Measurements from ENCODE around the gene MGMT. TPM values are rescaled to one million over a fixed set of nuclear protein-coding genes. Genes with fewer than 3 reads are reported as not detected.

MGMT gene
- total and polyA plus RNA-seq, 3 donors from 2014 or later, result 32.8 to 40.7 (median 37.9) TPM

- no peaks in the 10 kb centered on the region for H3K9me3 ChIP-seq
- 87 to 92% methylated on average over 8 of the region's 8 CpGs for WGBS, 2 donors
- intact Hi-C loops (cut with DNase I; ENCODE audit: low total_unique reads), result no loop called here
- no peak for TF ChIP-seq POLR2A (IDR thresholded peaks at IDR 0.05)
- no peak for TF ChIP-seq CTCF (IDR thresholded peaks at IDR 0.05)
- H3K4me3 ChIP-seq, result no peak overlapping the region
- H3K27me3 ChIP-seq, result no peaks in the 10 kb centered on the region
- no peak for DNase-seq
- H3K4me1 ChIP-seq, result no peaks in the 10 kb centered on the region
- no peak overlapping the region for H3K27ac ChIP-seq
- H3K36me3 ChIP-seq (ENCODE audit: low read depth, missing control alignments), result no peaks in the 10 kb centered on the region
These were observed 29.0 kb upstream of the MGMT start for GRCh38 chr10:129438024-129438423.

- no peaks in the 10 kb centered on the region for H3K9me3 ChIP-seq
- H3K4me1 ChIP-seq, result no peaks in the 10 kb centered on the region
- TF ChIP-seq CTCF (IDR thresholded peaks at IDR 0.05) (no peak), POLR2A (IDR thresholded peaks at IDR 0.05) (no peak)
- DNase-seq, result no peak
- 94 to 96% methylated on average over 6 to 7 of the region's 7 CpGs for WGBS, 2 donors
- intact Hi-C loops (cut with DNase I; ENCODE audit: low total_unique reads), result no loop called here
- no peaks in the 10 kb centered on the region for H3K27me3 ChIP-seq
- H3K4me3 ChIP-seq, result no peak overlapping the region
- H3K36me3 ChIP-seq (ENCODE audit: low read depth, missing control alignments), result no peaks in the 10 kb centered on the region
- no peak overlapping the region for H3K27ac ChIP-seq
These were observed 26.8 kb upstream of the MGMT start for GRCh38 chr10:129440247-129440646.

GRCh38 chr10:129440722-129441316 lies 26.2 kb upstream of the MGMT start:
- no peak for TF ChIP-seq POLR2A (IDR thresholded peaks at IDR 0.05)
- no peak for TF ChIP-seq CTCF (IDR thresholded peaks at IDR 0.05)
- no peak for DNase-seq

GRCh38 chr10:129441372-129442009 lies 25.6 kb upstream of the MGMT start:
- no peaks in the 10 kb centered on the region for H3K4me1 ChIP-seq
- no peak for TF ChIP-seq CTCF (IDR thresholded peaks at IDR 0.05)
- TF ChIP-seq POLR2A (IDR thresholded peaks at IDR 0.05), result no peak
- no peaks in the 10 kb centered on the region for H3K36me3 ChIP-seq (ENCODE audit: low read depth, missing control alignments)
- H3K4me3 ChIP-seq, result no peak overlapping the region
- no peak overlapping the region for H3K27ac ChIP-seq
- H3K27me3 ChIP-seq, result no peaks in the 10 kb centered on the region
- DNase-seq, result no peak
- WGBS, 2 donors, result 79 to 81% methylated on average over 8 to 9 of the region's 9 CpGs
- H3K9me3 ChIP-seq, result no peaks in the 10 kb centered on the region
- intact Hi-C loops (cut with DNase I; ENCODE audit: low total_unique reads), result no loop called here

More at GRCh38 chr10:129440722-129441316, 26.2 kb upstream of the MGMT start:
- WGBS, 2 donors, result 76 to 86% methylated on average over 7 of the region's 7 CpGs
- intact Hi-C loops (cut with DNase I; ENCODE audit: low total_unique reads), result no loop called here
- no peak overlapping the region for H3K27ac ChIP-seq
- H3K9me3 ChIP-seq, result no peaks in the 10 kb centered on the region
- H3K36me3 ChIP-seq (ENCODE audit: low read depth, missing control alignments), result no peaks in the 10 kb centered on the region
- H3K4me3 ChIP-seq, result no peak overlapping the region
- no peaks in the 10 kb centered on the region for H3K27me3 ChIP-seq
- no peaks in the 10 kb centered on the region for H3K4me1 ChIP-seq

- H3K4me1 ChIP-seq, result no peaks in the 10 kb centered on the region
- no peak overlapping the region for H3K4me3 ChIP-seq
- WGBS, 2 donors, result 88% methylated on average over 7 of the region's 7 CpGs
- H3K27ac ChIP-seq, result no peak overlapping the region
- TF ChIP-seq POLR2A (IDR thresholded peaks at IDR 0.05), result no peak
- no peaks in the 10 kb centered on the region for H3K27me3 ChIP-seq
- intact Hi-C loops (cut with DNase I; ENCODE audit: low total_unique reads), result no loop called here
- no peaks in the 10 kb centered on the region for H3K9me3 ChIP-seq
- DNase-seq, result no peak
- H3K36me3 ChIP-seq (ENCODE audit: low read depth, missing control alignments), result no peaks in the 10 kb centered on the region
These were observed 24.2 kb upstream of the MGMT start for GRCh38 chr10:129442866-129443265.

Data from testis (tissue), 3 donors.